HepG2 (cell line): ENCODE results near the gene RAB35. TPM values are rescaled to one million over a fixed set of nuclear protein-coding genes. Genes with fewer than 3 reads are reported as not detected.

Experiments used
- ATAC-seq: fragments of 200-7000 bp; cut with Tn5 transposase; 3 replicates; pipeline ENCODE4 v1.9.1; 2020; ENCODE audit warnings: mild to moderate bottlenecking, moderate library complexity
- BruUV-seq: library from RNA; stranded (reverse); fragments of 400-500 nt; replicated peaks from 2 replicates; lab custom pipeline; 2021; lab: Mats Ljungman, UMichigan
- CTCF ChIA-PET: fragments of 300-600 bp; formaldehyde crosslinking; extraction: SDS; loops from one replicate; lab custom pipeline; 2021; ENCODE audit warnings: low total read pairs, inconsistent platforms, low intra/inter-chr PET ratio; lab: Yijun Ruan, JAX
- POLR2A ChIA-PET: fragments of 350-600 bp; sonication (Branson Sonifier 250); formaldehyde crosslinking; loops from one replicate; lab custom pipeline; 2020; ENCODE audit warnings: antibody characterized with exemption, inconsistent platforms; lab: Yijun Ruan, JAX
- DNase-seq: peaks from one replicate; pipeline ENCODE4 v3.0.0-alpha.2; 2015; ENCODE audit warnings: low spot score
- FAIRE-seq: peaks from 3 replicates; lab custom pipeline; 2011; peaks lifted over from hg19 to GRCh38; lab: Jason Lieb, UNC
- H2AFZ ChIP-seq: one replicate; pipeline ENCODE4 v1.6.1; 2011; ENCODE audit warnings: low read length, inconsistent platforms
- H3K27ac ChIP-seq: fragments of 300-600 bp; 3 replicates; pipeline ENCODE4 v1.8.0; 2011; ENCODE audit warnings: mixed run types, mild to moderate bottlenecking, mixed read lengths, low read length, inconsistent platforms; ENCODE audit not compliant: insufficient read depth; ENCODE audit errors: extremely low read length
- H3K27me3 ChIP-seq, 2 experiments: fragments of 200-600 bp in 1 of 2; 2 replicates in 1 of 2; 3 replicates in 1 of 2; pipeline versions ENCODE4 v1.6.0 to v1.8.0; 2011; ENCODE audit warnings: low read length in 2 of 2, mild to moderate bottlenecking in 2 of 2, moderate library complexity in 2 of 2, inconsistent platforms in 1 of 2; ENCODE audit not compliant: insufficient read depth in 2 of 2, control insufficient read depth in 1 of 2
- H3K36me3 ChIP-seq, 2 experiments: fragments of 200-600 bp in 1 of 2; replicated peaks in 1 of 2; 2 replicates in 1 of 2; 3 replicates in 1 of 2; pipeline versions ENCODE4 v1.5.1 to v1.8.0; 2011; ENCODE audit warnings: low read length in 2 of 2, inconsistent platforms in 1 of 2; ENCODE audit not compliant: insufficient read depth in 2 of 2, control insufficient read depth in 1 of 2
- H3K4me1 ChIP-seq: 2 replicates; pipeline ENCODE4 v1.5.1; 2012; ENCODE audit warnings: low read length, inconsistent platforms; ENCODE audit not compliant: insufficient read depth
- H3K4me2 ChIP-seq: 2 replicates; pipeline ENCODE4 v1.6.0; 2011; ENCODE audit warnings: low read depth, low read length, inconsistent platforms
- H3K4me3 ChIP-seq, 3 experiments: fragments of 200-600 bp in 1 of 3; sonication (generic), shearing (Covaris generic) in 1 of 3; replicated peaks in 1 of 3; 2 replicates each; pipeline ENCODE4 v1.5.1; 2011 to 2016; ENCODE audit warnings: low read length in 3 of 3, inconsistent platforms in 2 of 3, low read depth in 2 of 3, mild to moderate bottlenecking in 2 of 3, control low read depth in 1 of 3, mixed read lengths in 1 of 3; ENCODE audit not compliant: insufficient read depth in 1 of 3
- H3K79me2 ChIP-seq: one replicate; pipeline ENCODE4 v1.6.1; 2011; ENCODE audit warnings: low read length, inconsistent platforms; ENCODE audit not compliant: insufficient read depth
- H3K9ac ChIP-seq: 2 replicates; pipeline ENCODE4 v1.6.0; 2011; ENCODE audit warnings: mild to moderate bottlenecking, low read depth, low read length, inconsistent platforms; ENCODE audit not compliant: insufficient read depth
- H3K9me3 ChIP-seq: 2 replicates; pipeline ENCODE4 v1.5.1; 2012; ENCODE audit warnings: mild to moderate bottlenecking, low read length
- H4K20me1 ChIP-seq: 2 replicates; pipeline ENCODE4 v1.6.0; 2011; ENCODE audit warnings: inconsistent platforms, mild to moderate bottlenecking, low read length, moderate library complexity; ENCODE audit not compliant: insufficient read depth
- BATF2 ChIP-seq: sonication (generic); formaldehyde crosslinking; IDR thresholded peaks from 2 replicates; pipeline ENCODE4 v1.8.0; 2022; ENCODE audit warnings: mild to moderate bottlenecking, missing genetic modification reagents, moderate library complexity
- BCL3 ChIP-seq: sonication (generic); formaldehyde crosslinking; IDR thresholded peaks from 2 replicates; pipeline ENCODE4 v1.5.1; 2020; ENCODE audit warnings: mild to moderate bottlenecking, missing genetic modification reagents, moderate library complexity
- DMTF1 ChIP-seq: sonication (generic); formaldehyde crosslinking; IDR thresholded peaks from 2 replicates; pipeline ENCODE4 v1.4.0; 2020; ENCODE audit warnings: mild to moderate bottlenecking, missing genetic modification reagents
- ELF3 ChIP-seq: IDR thresholded peaks from 2 replicates; pipeline ENCODE4 v1.6.1; 2016; ENCODE audit warnings: missing genetic modification reagents, missing compliant biosample characterization
- HIVEP1 ChIP-seq: sonication (generic); formaldehyde crosslinking; IDR thresholded peaks from 2 replicates; pipeline ENCODE4 v1.4.0; 2020; ENCODE audit warnings: mild to moderate bottlenecking, missing genetic modification reagents
- IKZF4 ChIP-seq: sonication (generic); formaldehyde crosslinking; IDR thresholded peaks from 2 replicates; pipeline ENCODE4 v1.5.1; 2020; ENCODE audit warnings: borderline replicate concordance, mild to moderate bottlenecking, low read depth, missing genetic modification reagents; ENCODE audit errors: not compliant biosample characterization
- IKZF5 ChIP-seq: IDR thresholded peaks from 2 replicates; pipeline ENCODE4 v1.6.1; 2018; ENCODE audit warnings: missing genetic modification reagents, mild to moderate bottlenecking, missing compliant biosample characterization
- MTF1 ChIP-seq: sonication (generic); formaldehyde crosslinking; IDR thresholded peaks from 2 replicates; pipeline ENCODE4 v1.5.0; 2020; ENCODE audit warnings: missing genetic modification reagents
- NFKB2 ChIP-seq: sonication (generic); formaldehyde crosslinking; IDR thresholded peaks from 2 replicates; pipeline ENCODE4 v1.4.0; 2020; ENCODE audit warnings: missing genetic modification reagents, borderline replicate concordance
- PAWR ChIP-seq: sonication (generic); formaldehyde crosslinking; IDR thresholded peaks from 2 replicates; pipeline ENCODE4 v1.4.0; 2020; ENCODE audit warnings: missing genetic modification reagents, mild to moderate bottlenecking, borderline replicate concordance
- RAD21 ChIP-seq: fragments of 450-650 bp; formaldehyde crosslinking; IDR thresholded peaks from 2 replicates; pipeline ENCODE4 v1.5.0; 2020; ENCODE audit warnings: mild to moderate bottlenecking
- ZMAT3 ChIP-seq: sonication (generic); formaldehyde crosslinking; conservative IDR thresholded peaks from 2 replicates; pipeline ENCODE4 v1.7.0; 2021; ENCODE audit warnings: missing genetic modification reagents
- ZNF18 ChIP-seq: sonication (generic); formaldehyde crosslinking; IDR thresholded peaks from 2 replicates; pipeline ENCODE4 v1.8.0; 2022; ENCODE audit warnings: mild to moderate bottlenecking, missing genetic modification reagents; ENCODE audit not compliant: insufficient replicate concordance
- ZNF484 ChIP-seq: sonication (generic); formaldehyde crosslinking; IDR thresholded peaks from 2 replicates; pipeline ENCODE4 v1.5.1; 2020; ENCODE audit warnings: mild to moderate bottlenecking, low read depth, missing genetic modification reagents, borderline replicate concordance
- ZNF552 ChIP-seq: sonication (generic); formaldehyde crosslinking; IDR thresholded peaks from 2 replicates; pipeline ENCODE4 v1.9.0; 2022; ENCODE audit warnings: missing genetic modification reagents, mild to moderate bottlenecking, borderline replicate concordance
- ZNF605 ChIP-seq: sonication (generic); formaldehyde crosslinking; IDR thresholded peaks from 2 replicates; pipeline ENCODE4 v1.8.0; 2022; ENCODE audit warnings: mild to moderate bottlenecking, missing genetic modification reagents
- ZNF850 ChIP-seq: sonication (generic); formaldehyde crosslinking; conservative IDR thresholded peaks from 2 replicates; pipeline ENCODE4 v1.9.0; 2021; ENCODE audit warnings: mild to moderate bottlenecking, missing genetic modification reagents
- WGBS: methylation state at CpG from one replicate; pipeline ENCODE4 v1.1.6; 2017; ENCODE audit warnings: low lambda C conversion rate; 5-methylcytosine and 5-hydroxymethylcytosine counted together
- in situ Hi-C: cut with HindIII; loops from 2 replicates; pipeline ENCODE4 v1.10.0; 2017; ENCODE audit warnings: low pct_unique_long_range_greater_than_20kb; ENCODE audit not compliant: extremely low pct_ligation_motif_present
- intact Hi-C: fragments of 100-400 bp; cut with micrococcal nuclease; formaldehyde crosslinking; loops from one replicate; pipeline ENCODE4 v1.10.0; 2022; ENCODE audit not compliant: unreplicated experiment
- polyA plus RNA-seq, 8 experiments: library from polyadenylated mRNA; depleted of rRNA in 3 of 8; stranded (reverse) in 7 of 8; unstranded in 1 of 8; fragments of >200 nt; fragmentation: Illumina TruSeq in 4 of 8; extraction: Trizol in 4 of 8; gene quantifications; 2 replicates each; pipeline versions ENCODE4 v1.2.1 to v1.2.3, GENCODE V29; 2011 to 2016; ENCODE audit warnings: low read depth in 4 of 8, missing spikeins in 1 of 8, mixed read lengths in 1 of 8; ENCODE audit not compliant: insufficient read depth in 1 of 8
- total RNA-seq, 5 experiments: library from RNA; depleted of rRNA; stranded (reverse); fragments of >200 nt; fragmentation: Illumina TruSeq; extraction: Trizol; gene quantifications; 2 replicates each; pipeline ENCODE4 v1.2.3, GENCODE V29; 2016; ENCODE audit warnings: low read depth in 1 of 5

Gene RAB35
- total and polyA plus RNA-seq, 2 of the 13 experiments (the other 11 are each of a cell fraction or from before 2014, with no cell fraction given), result 25.2 to 29.1 TPM

- FAIRE-seq (peak; percentile 96), ATAC-seq (peak; percentile 68), DNase-seq (peak; percentile 81)
- peaks cover 6 to 9% of the 10 kb centered on the region in 2 experiments; a peak in 4 of 5 replicates for H3K36me3 ChIP-seq
- H3K27ac ChIP-seq, result peak overlapping the region; percentile 52
- no peak overlapping the region for H2AFZ ChIP-seq
- no peaks in the 10 kb centered on the region for H3K9me3 ChIP-seq
- CTCF ChIA-PET, result no interaction called here
- peak overlapping the region; percentile 51 for H3K4me2 ChIP-seq
- peaks cover 12% of the 10 kb centered on the region for H3K79me2 ChIP-seq
- WGBS, result 13% methylated on average over 4 of the region's 4 CpGs
- intact Hi-C loops, result loop anchor here (10.0 kb wide), 1 partner anchor 63 kb away; no protein-coding TSS in a partner anchor
- peaks cover 61% of the 10 kb centered on the region for H3K4me1 ChIP-seq
- in situ Hi-C loops, result no loop called here
- H3K9ac ChIP-seq, result no peak overlapping the region
- POLR2A ChIA-PET, result interaction anchor here (1.1 to 7.5 kb wide), 2 partner anchors 79 to 169 kb away, joined by 5 to 92 read pairs; partner anchors contain the start of genes RNU4-2 and RPLP0
- no peaks in the 10 kb centered on the region for H4K20me1 ChIP-seq
- H3K27me3 ChIP-seq, result no peaks in the 10 kb centered on the region; a peak in 1 of 5 replicates
- BruUV-seq, result no TSS peak
- H3K4me3 ChIP-seq, result no peak overlapping the region
- TF ChIP-seq DMTF1 (CRISPR knock-in tag), result no peak
- TF ChIP-seq ELF3, result peak; percentile 63
- no peak for TF ChIP-seq MTF1
- TF ChIP-seq NFKB2 (CRISPR knock-in tag), result no peak
- no peak for TF ChIP-seq RAD21 (CRISPR knock-in tag)
- no peak for TF ChIP-seq ZNF850 (CRISPR knock-in tag)
- no peak for TF ChIP-seq PAWR (CRISPR knock-in tag)
- no peak for TF ChIP-seq ZNF605
- no peak for TF ChIP-seq HIVEP1 (CRISPR knock-in tag)
- TF ChIP-seq BATF2 (CRISPR knock-in tag), result no peak
- no peak for TF ChIP-seq ZNF552 (CRISPR knock-in tag)
- no peak for TF ChIP-seq BCL3 (CRISPR knock-in tag)
- no peak for TF ChIP-seq ZMAT3
- TF ChIP-seq IKZF4 (CRISPR knock-in tag), result no peak
- no peak for TF ChIP-seq ZNF484 (CRISPR knock-in tag)
- peak; percentile 86 for TF ChIP-seq ZNF18 (CRISPR knock-in tag)
- peak; percentile 51; the same call in 1 of the 2 replicates for TF ChIP-seq IKZF5 (CRISPR knock-in tag)
Measured at GRCh38 chr12:120121766-120122293, 5.3 kb upstream of the RAB35 start.
